ENCODE data around the gene PARN.

DNA sequence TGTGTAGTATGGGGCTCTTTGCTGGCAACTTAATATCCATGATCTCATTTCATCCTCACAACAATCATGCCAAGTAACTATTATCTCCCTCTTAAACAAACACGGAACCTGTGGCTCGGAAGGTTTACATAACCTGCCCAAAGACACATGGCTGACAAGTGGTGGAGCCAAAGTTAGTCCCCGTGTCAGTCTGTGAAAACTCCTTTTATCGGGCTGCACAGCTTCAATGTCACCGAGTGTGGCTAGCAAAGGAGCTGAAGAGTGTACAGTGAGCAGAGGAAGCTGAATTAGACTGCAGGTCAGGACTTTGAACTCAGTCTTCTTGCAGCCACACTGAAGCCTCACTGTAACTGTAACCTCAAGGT is 80.3 kb downstream of the PARN start:
- TF ChIP-seq, protein P1, sequence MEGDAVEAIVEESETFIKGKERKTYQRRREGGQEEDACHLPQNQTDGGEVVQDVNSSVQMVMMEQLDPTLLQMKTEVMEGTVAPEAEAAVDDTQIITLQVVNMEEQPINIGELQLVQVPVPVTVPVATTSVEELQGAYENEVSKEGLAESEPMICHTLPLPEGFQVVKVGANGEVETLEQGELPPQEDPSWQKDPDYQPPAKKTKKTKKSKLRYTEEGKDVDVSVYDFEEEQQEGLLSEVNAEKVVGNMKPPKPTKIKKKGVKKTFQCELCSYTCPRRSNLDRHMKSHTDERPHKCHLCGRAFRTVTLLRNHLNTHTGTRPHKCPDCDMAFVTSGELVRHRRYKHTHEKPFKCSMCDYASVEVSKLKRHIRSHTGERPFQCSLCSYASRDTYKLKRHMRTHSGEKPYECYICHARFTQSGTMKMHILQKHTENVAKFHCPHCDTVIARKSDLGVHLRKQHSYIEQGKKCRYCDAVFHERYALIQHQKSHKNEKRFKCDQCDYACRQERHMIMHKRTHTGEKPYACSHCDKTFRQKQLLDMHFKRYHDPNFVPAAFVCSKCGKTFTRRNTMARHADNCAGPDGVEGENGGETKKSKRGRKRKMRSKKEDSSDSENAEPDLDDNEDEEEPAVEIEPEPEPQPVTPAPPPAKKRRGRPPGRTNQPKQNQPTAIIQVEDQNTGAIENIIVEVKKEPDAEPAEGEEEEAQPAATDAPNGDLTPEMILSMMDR (conservative IDR thresholded peaks at IDR 0.05 in 1 of 2, IDR thresholded peaks at IDR 0.05 in 1 of 2; ENCODE audit: extremely low read depth in 1 of 2, insufficient read depth in 1 of 2, low read depth in 1 of 2, low read length in 2 of 2): no peak
- no peak for TF ChIP-seq EZH2 (IDR thresholded peaks at IDR 0.05; ENCODE audit: borderline replicate concordance, low read length)

All from mammary epithelial cell (primary cell).